ENCODE results near the gene NAPB.
A peak's percentile ranks its signal among the peaks of the same experiment; 100 is the strongest.

The NAPB gene

DNA sequence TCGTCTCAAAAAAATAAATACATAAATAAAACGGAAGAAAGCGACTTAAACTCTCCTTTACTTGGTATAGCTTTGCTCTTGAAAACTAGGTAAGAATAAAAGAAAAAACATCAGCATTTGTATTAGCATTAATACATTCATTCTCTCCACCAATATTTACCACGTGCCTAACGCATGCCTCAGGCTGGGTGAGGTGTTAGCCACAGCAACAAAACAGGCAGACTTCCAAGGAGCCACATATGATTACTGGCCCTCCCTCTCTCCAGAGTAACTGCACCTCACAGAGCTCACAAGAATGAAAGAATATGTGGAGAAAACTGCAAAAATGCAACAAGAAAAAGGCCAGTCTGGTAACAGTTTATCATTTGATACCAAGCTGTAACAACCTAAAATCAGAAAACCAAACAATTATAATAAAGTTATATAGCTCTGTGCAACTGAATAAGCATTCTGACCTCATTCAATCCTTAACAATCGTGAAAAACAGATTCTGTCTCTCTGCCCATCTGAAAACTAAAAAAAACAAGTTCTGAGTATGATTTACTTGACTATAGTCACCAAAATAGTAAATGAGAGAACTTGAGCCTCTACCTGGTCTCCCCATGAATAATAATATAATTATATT lies 5.2 kb downstream of the NAPB start:
- Histone ChIP-seq H3K4me3 (ENCODE audit: low read length, poor library complexity, severe bottlenecking) (peak overlapping the region; percentile 20), H4K20me1 (ENCODE audit: insufficient read depth, low read length, poor library complexity, severe bottlenecking) (peaks cover 55% of the 10 kb centered on the region), H3K9me2 (replicated peaks; ENCODE audit: low read depth, low read length) (no peaks in the 10 kb centered on the region), H3K4me1 (ENCODE audit: insufficient read depth, low read length, poor library complexity, severe bottlenecking) (peaks cover 51% of the 10 kb centered on the region), H3K79me2 (ENCODE audit: insufficient read depth, low read length) (peaks cover 84% of the 10 kb centered on the region), H3K27me3 (ENCODE audit: insufficient read depth, low read length, poor library complexity, severe bottlenecking) (no peaks in the 10 kb centered on the region), H3K9ac (ENCODE audit: low read depth, low read length, poor library complexity, severe bottlenecking) (no peak overlapping the region), H3K9me3 (ENCODE audit: insufficient read depth, low read depth, low read length) (no peaks in the 10 kb centered on the region), H2AFZ (ENCODE audit: low read length) (no peak overlapping the region), H3K36me3 (ENCODE audit: insufficient read depth, low read length) (no peaks in the 10 kb centered on the region), H3F3A (ENCODE audit: low read depth) (peaks cover 3% of the 10 kb centered on the region; the same call in 1 of the 2 replicates), H3K4me2 (ENCODE audit: low read depth, low read length, poor library complexity, severe bottlenecking) (peak overlapping the region; percentile 37)
- TF ChIP-seq, protein P1, sequence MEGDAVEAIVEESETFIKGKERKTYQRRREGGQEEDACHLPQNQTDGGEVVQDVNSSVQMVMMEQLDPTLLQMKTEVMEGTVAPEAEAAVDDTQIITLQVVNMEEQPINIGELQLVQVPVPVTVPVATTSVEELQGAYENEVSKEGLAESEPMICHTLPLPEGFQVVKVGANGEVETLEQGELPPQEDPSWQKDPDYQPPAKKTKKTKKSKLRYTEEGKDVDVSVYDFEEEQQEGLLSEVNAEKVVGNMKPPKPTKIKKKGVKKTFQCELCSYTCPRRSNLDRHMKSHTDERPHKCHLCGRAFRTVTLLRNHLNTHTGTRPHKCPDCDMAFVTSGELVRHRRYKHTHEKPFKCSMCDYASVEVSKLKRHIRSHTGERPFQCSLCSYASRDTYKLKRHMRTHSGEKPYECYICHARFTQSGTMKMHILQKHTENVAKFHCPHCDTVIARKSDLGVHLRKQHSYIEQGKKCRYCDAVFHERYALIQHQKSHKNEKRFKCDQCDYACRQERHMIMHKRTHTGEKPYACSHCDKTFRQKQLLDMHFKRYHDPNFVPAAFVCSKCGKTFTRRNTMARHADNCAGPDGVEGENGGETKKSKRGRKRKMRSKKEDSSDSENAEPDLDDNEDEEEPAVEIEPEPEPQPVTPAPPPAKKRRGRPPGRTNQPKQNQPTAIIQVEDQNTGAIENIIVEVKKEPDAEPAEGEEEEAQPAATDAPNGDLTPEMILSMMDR (conservative IDR thresholded peaks at IDR 0.05; ENCODE audit: low read length), result no peak
- TF ChIP-seq EZH2phosphoT487 (IDR thresholded peaks at IDR 0.05; ENCODE audit: borderline replicate concordance), result no peak

DNA sequence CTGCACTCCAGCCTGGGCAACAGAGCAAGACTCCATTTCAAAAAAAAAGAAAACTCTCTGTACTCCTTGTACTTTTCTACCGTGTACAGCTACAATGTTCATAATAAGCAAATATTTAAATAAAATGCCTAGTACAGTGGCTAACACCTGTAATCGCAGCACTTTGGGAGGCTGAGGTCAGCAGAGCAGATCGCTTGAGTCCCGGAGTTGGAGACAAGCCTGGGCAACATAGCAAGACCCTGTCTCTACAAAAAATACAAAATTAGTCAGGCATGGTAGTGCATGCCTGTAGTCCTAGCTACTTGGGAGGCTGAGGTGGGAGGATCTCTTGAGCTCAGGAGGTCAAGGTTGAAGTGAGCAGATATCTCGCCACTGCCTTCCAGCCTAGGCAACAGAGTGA lies 5.7 kb downstream of the NAPB start:
- no peak overlapping the region for H2AFZ ChIP-seq (ENCODE audit: low read length)
- H3K9ac ChIP-seq (ENCODE audit: low read depth, low read length, poor library complexity, severe bottlenecking), result no peak overlapping the region
- H3F3A ChIP-seq (ENCODE audit: low read depth), result peaks cover 3% of the 10 kb centered on the region; the same call in 1 of the 2 replicates
- H3K27me3 ChIP-seq (ENCODE audit: insufficient read depth, low read length, poor library complexity, severe bottlenecking), result no peaks in the 10 kb centered on the region
- peaks cover 58% of the 10 kb centered on the region for H4K20me1 ChIP-seq (ENCODE audit: insufficient read depth, low read length, poor library complexity, severe bottlenecking)
- peaks cover 51% of the 10 kb centered on the region for H3K4me1 ChIP-seq (ENCODE audit: insufficient read depth, low read length, poor library complexity, severe bottlenecking)
- peaks cover 84% of the 10 kb centered on the region for H3K79me2 ChIP-seq (ENCODE audit: insufficient read depth, low read length)
- no peaks in the 10 kb centered on the region for H3K9me2 ChIP-seq (replicated peaks; ENCODE audit: low read depth, low read length)
- H3K9me3 ChIP-seq (ENCODE audit: insufficient read depth, low read depth, low read length), result no peaks in the 10 kb centered on the region
- no peak overlapping the region for H3K4me3 ChIP-seq (ENCODE audit: low read length, poor library complexity, severe bottlenecking)
- no peak for TF ChIP-seq EZH2phosphoT487 (IDR thresholded peaks at IDR 0.05; ENCODE audit: borderline replicate concordance)
- TF ChIP-seq, protein P1 (conservative IDR thresholded peaks at IDR 0.05; ENCODE audit: low read length), result no peak
- no peak overlapping the region for H3K4me2 ChIP-seq (ENCODE audit: low read depth, low read length, poor library complexity, severe bottlenecking)
- no peaks in the 10 kb centered on the region for H3K36me3 ChIP-seq (ENCODE audit: insufficient read depth, low read length)

DNA sequence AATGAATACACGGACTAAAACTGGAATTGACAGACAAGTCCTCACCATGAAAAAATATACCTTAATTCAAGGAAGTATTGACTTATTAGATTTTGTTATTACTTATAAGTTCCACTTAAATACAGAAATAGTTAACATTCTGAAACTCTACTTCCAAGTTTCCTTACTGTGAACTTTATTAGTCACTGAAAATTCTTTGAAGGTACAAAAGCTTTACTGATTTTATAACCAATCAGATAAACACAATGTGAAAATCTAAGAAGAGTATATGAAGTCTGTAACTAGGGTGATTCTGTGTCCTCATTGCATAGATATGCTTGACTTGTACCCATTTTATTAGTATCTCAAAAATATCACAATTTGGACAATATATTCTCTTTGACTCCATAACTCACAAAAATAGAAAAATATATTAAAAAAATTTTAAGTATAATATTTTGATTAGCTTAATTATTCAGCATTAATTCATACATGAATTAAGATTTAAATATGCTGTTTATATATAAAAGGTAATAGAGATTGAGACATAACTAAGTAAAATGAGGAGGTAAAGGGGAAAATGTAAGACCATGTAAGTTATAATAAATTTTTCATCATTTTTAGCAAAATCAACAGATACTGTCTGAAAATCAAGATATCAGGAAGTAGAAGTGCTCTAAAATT lies 6.6 kb downstream of the NAPB start:
- Histone ChIP-seq H3F3A (ENCODE audit: low read depth) (peaks cover 3% of the 10 kb centered on the region; the same call in 1 of the 2 replicates), H3K9ac (ENCODE audit: low read depth, low read length, poor library complexity, severe bottlenecking) (no peak overlapping the region), H3K79me2 (ENCODE audit: insufficient read depth, low read length) (peaks cover 84% of the 10 kb centered on the region), H3K4me2 (ENCODE audit: low read depth, low read length, poor library complexity, severe bottlenecking) (no peak overlapping the region), H3K9me2 (replicated peaks; ENCODE audit: low read depth, low read length) (no peaks in the 10 kb centered on the region), H3K27me3 (ENCODE audit: insufficient read depth, low read length, poor library complexity, severe bottlenecking) (no peaks in the 10 kb centered on the region), H4K20me1 (ENCODE audit: insufficient read depth, low read length, poor library complexity, severe bottlenecking) (peaks cover 53% of the 10 kb centered on the region), H3K36me3 (ENCODE audit: insufficient read depth, low read length) (no peaks in the 10 kb centered on the region), H3K4me1 (ENCODE audit: insufficient read depth, low read length, poor library complexity, severe bottlenecking) (peaks cover 44% of the 10 kb centered on the region), H2AFZ (ENCODE audit: low read length) (no peak overlapping the region), H3K9me3 (ENCODE audit: insufficient read depth, low read depth, low read length) (no peaks in the 10 kb centered on the region), H3K4me3 (ENCODE audit: low read length, poor library complexity, severe bottlenecking) (no peak overlapping the region)
- TF ChIP-seq, protein P1 (conservative IDR thresholded peaks at IDR 0.05; ENCODE audit: low read length), result no peak
- TF ChIP-seq EZH2phosphoT487 (IDR thresholded peaks at IDR 0.05; ENCODE audit: borderline replicate concordance), result no peak
